GM12878 (cell line): ENCODE measurements around the gene CFDP1. TPM values are rescaled to one million over a fixed set of nuclear protein-coding genes. Genes with fewer than 3 reads are reported as not detected.

Experiments used
- ATAC-seq: fragments of 200-7000 bp; cut with Tn5 transposase; 3 replicates; pipeline ENCODE4 v1.9.1; 2020; ENCODE audit warnings: mild to moderate bottlenecking, moderate library complexity
- BruUV-seq: library from RNA; stranded (reverse); fragments of 400-500 nt; replicated peaks from 2 replicates; lab custom pipeline; 2021; lab: Mats Ljungman, UMichigan
- CTCF ChIA-PET: fragments of 300-600 bp; sonication (Branson Sonifier 250); formaldehyde crosslinking; extraction: SDS; loops from one replicate; lab custom pipeline; 2021; ENCODE audit warnings: inconsistent platforms; lab: Yijun Ruan, JAX
- POLR2A ChIA-PET: fragments of 350-600 bp; formaldehyde crosslinking; extraction: SDS; loops from one replicate; lab custom pipeline; 2021; ENCODE audit warnings: inconsistent platforms; lab: Charles Lee
- RAD21 ChIA-PET: fragments of 300-600 bp; sonication (Branson Sonifier 250); formaldehyde crosslinking; loops from one replicate; lab custom pipeline; 2023; ENCODE audit warnings: antibody characterized with exemption; ENCODE audit not compliant: unreplicated experiment; lab: Charles Lee
- SMC1A ChIA-PET: fragments of 300-600 bp; sonication (Branson Sonifier 250); formaldehyde crosslinking; loops from one replicate; lab custom pipeline; 2023; ENCODE audit not compliant: unreplicated experiment, uncharacterized antibody; lab: Charles Lee
- DNase-seq: peaks from one replicate; pipeline ENCODE4 v3.0.0-alpha.2; 2011; ENCODE audit warnings: low read depth, low spot score
- FAIRE-seq: peaks from 3 replicates; lab custom pipeline; 2011; peaks lifted over from hg19 to GRCh38; lab: Jason Lieb, UNC
- H2AFZ ChIP-seq: 2 replicates; pipeline ENCODE4 v1.6.0; 2011; ENCODE audit warnings: low read depth, low read length, control low read depth; ENCODE audit not compliant: control insufficient read depth
- H3K27ac ChIP-seq: 2 replicates; pipeline ENCODE4 v1.5.1; 2011; ENCODE audit warnings: control low read depth; ENCODE audit not compliant: control insufficient read depth, insufficient read depth
- H3K27me3 ChIP-seq, 2 experiments: replicated peaks in 1 of 2; 2 replicates each; pipeline versions ENCODE4 v1.6.0 to v1.6.1; 2011; ENCODE audit warnings: low read length in 1 of 2; ENCODE audit not compliant: control insufficient read depth in 2 of 2, insufficient read depth in 2 of 2
- H3K36me3 ChIP-seq, 2 experiments: 2 replicates each; pipeline ENCODE4 v1.5.1; 2011; ENCODE audit warnings: low read length in 1 of 2; ENCODE audit not compliant: control insufficient read depth in 2 of 2, insufficient read depth in 2 of 2
- H3K4me1 ChIP-seq: 2 replicates; pipeline ENCODE4 v1.6.1; 2011; ENCODE audit warnings: mild to moderate bottlenecking, low read length, moderate library complexity, mixed read lengths; ENCODE audit not compliant: control insufficient read depth, insufficient read depth
- H3K4me2 ChIP-seq: 2 replicates; pipeline ENCODE4 v1.6.0; 2011; ENCODE audit warnings: control low read depth; ENCODE audit not compliant: control insufficient read depth, insufficient read depth
- H3K4me3 ChIP-seq: fragments of 200-600 bp; sonication (generic); 2 replicates; pipeline ENCODE4 v1.5.1; 2016
- H3K79me2 ChIP-seq: 2 replicates; pipeline ENCODE4 v1.6.0; 2011; ENCODE audit warnings: low read length; ENCODE audit not compliant: control insufficient read depth, insufficient read depth
- H3K9ac ChIP-seq: 2 replicates; pipeline ENCODE4 v1.8.0; 2011; ENCODE audit warnings: low read length, control low read depth, mixed read lengths; ENCODE audit not compliant: control insufficient read depth, insufficient read depth
- H3K9me3 ChIP-seq: replicated peaks from 3 replicates; pipeline ENCODE4 v1.5.1; 2011; ENCODE audit warnings: mild to moderate bottlenecking, low read length; ENCODE audit not compliant: control insufficient read depth, insufficient read depth
- H4K20me1 ChIP-seq: 2 replicates; pipeline ENCODE4 v1.6.0; 2011; ENCODE audit not compliant: control insufficient read depth, insufficient read depth
- ATF7 ChIP-seq: fragments of 450-650 bp; IDR thresholded peaks from 2 replicates; pipeline ENCODE4 v1.6.1; 2016; ENCODE audit warnings: low read depth, mild to moderate bottlenecking
- BMI1 ChIP-seq: fragments of 450-650 bp; IDR thresholded peaks from 2 replicates; pipeline ENCODE4 v1.6.1; 2016; ENCODE audit warnings: mild to moderate bottlenecking, moderate library complexity, borderline replicate concordance
- HSF1 ChIP-seq: fragments of 150-350 bp; IDR thresholded peaks from 2 replicates; pipeline ENCODE4 v1.6.1; 2014; ENCODE audit warnings: mild to moderate bottlenecking, low read depth, low read length
- IKZF2 ChIP-seq, 2 experiments: fragments of 450-650 bp; IDR thresholded peaks; 2 replicates each; pipeline ENCODE4 v1.6.1; 2017; ENCODE audit warnings: mild to moderate bottlenecking in 2 of 2, moderate library complexity in 2 of 2
- MTA2 ChIP-seq: fragments of 450-650 bp; IDR thresholded peaks from 2 replicates; pipeline ENCODE4 v1.6.1; 2016; ENCODE audit warnings: low read depth, mild to moderate bottlenecking, moderate library complexity
- RB1 ChIP-seq: fragments of 450-650 bp; formaldehyde crosslinking; IDR thresholded peaks from 2 replicates; pipeline ENCODE4 v1.6.1; 2017; ENCODE audit warnings: mild to moderate bottlenecking, borderline replicate concordance
- SMC3 ChIP-seq: IDR thresholded peaks from 2 replicates; pipeline ENCODE4 v1.6.1; 2011; ENCODE audit warnings: low read length, improper control_type of control experiment, borderline replicate concordance
- ZSCAN29 ChIP-seq: fragments of 450-650 bp; IDR thresholded peaks from 2 replicates; pipeline ENCODE4 v1.6.1; 2017; ENCODE audit warnings: mild to moderate bottlenecking, moderate library complexity
- WGBS: methylation state at CpG from one replicate; pipeline ENCODE4 v1.1.6; 2016; ENCODE audit warnings: low lambda C conversion rate; ENCODE audit not compliant: insufficient replicate concordance, insufficient coverage; ENCODE audit errors: missing lambda C conversion rate; 5-methylcytosine and 5-hydroxymethylcytosine counted together
- in situ Hi-C: fragments of 300-500 bp; cut with MboI; formaldehyde crosslinking; loops from 9 replicates; pipeline ENCODE4 v1.14.3; 2018; ENCODE audit warnings: mixed read lengths
- intact Hi-C: fragments of 100-400 bp; cut with micrococcal nuclease; formaldehyde crosslinking; loops from one replicate; pipeline ENCODE4 v1.14.2; 2022; ENCODE audit not compliant: unreplicated experiment
- polyA plus RNA-seq, 11 experiments: library from polyadenylated mRNA; depleted of rRNA in 4 of 11; unstranded in 6 of 11; stranded (reverse) in 5 of 11; fragments of >200 nt; fragmentation: Nextera tagmentation in 4 of 11; fragmentation: Illumina TruSeq in 1 of 11; extraction: Ambion mirVana in 4 of 11; extraction: Trizol in 1 of 11; gene quantifications; 1 replicate in 1 of 11; 2 replicates in 10 of 11; pipeline versions ENCODE4 v1.2.1 to v1.2.3, GENCODE V29; 2011 to 2016; ENCODE audit warnings: inconsistent platforms in 2 of 11, missing spikeins in 2 of 11, low read depth in 1 of 11
- total RNA-seq, 4 experiments: library from RNA; depleted of rRNA in 3 of 4; stranded (reverse); fragments of >200 nt in 3 of 4; fragmentation: Illumina TruSeq in 1 of 4; extraction: Trizol in 1 of 4; gene quantifications; 2 replicates each; pipeline versions ENCODE4 v1.2.1 to v1.2.3, GENCODE V29; 2013 to 2021

The CFDP1 gene
- total and polyA plus RNA-seq, 10 of the 15 experiments (the other 5 are each of a cell fraction or from before 2014, with no cell fraction given) = 22.3 to 64.8 (median 36.7) TPM

- RAD21 ChIA-PET = interaction anchor here (1.1 to 1.6 kb wide), 5 partner anchors 36 to 223 kb away, joined by 3 to 7 read pairs (median 3); partner anchors contain the start of gene ADAT1
- intact Hi-C loops = loop anchor here (5.0 kb wide), 1 partner anchor 41 kb away; the partner anchor contains the start of gene TMEM170A
- POLR2A ChIA-PET = interaction anchor here (0.9 to 4.1 kb wide), 4 partner anchors 12 to 228 kb away, joined by 3 to 26 read pairs (median 4); partner anchors contain the start of gene CFDP1
- peaks cover 10% of the 10 kb centered on the region; the same call in 1 of the 2 replicates for H3K4me1 ChIP-seq
- no peak overlapping the region for H3K4me3 ChIP-seq
- SMC1A ChIA-PET = interaction anchor here (0.6 to 2.5 kb wide), 3 partner anchors 12 to 33 kb away, joined by 3 to 11 read pairs (median 4); partner anchors contain the start of gene CFDP1
- H3K4me2 ChIP-seq = no peak overlapping the region
- in situ Hi-C loops = no loop called here
- WGBS = 89% methylated on average over 1 of the region's 1 CpG
- ATAC-seq = peak; percentile 13; the same call in 1 of the 3 replicates
- H3K79me2 ChIP-seq = peaks cover 28% of the 10 kb centered on the region
- H3K27ac ChIP-seq = no peak overlapping the region
- H3K9ac ChIP-seq = no peak overlapping the region
- no peak for DNase-seq
- no peaks in the 10 kb centered on the region for H4K20me1 ChIP-seq
- no peaks in the 10 kb centered on the region for H3K36me3 ChIP-seq
- H2AFZ ChIP-seq = 0 out of 2 replicates have a peak overlapping the region, but pooled peaks have one; percentile 77
- FAIRE-seq = no peak
- no peak for TF ChIP-seq IKZF2 (IDR thresholded peaks at IDR 0.05)
- peak; percentile 73 for TF ChIP-seq ATF7
- no peak for TF ChIP-seq SMC3
- TF ChIP-seq HSF1 = no peak
- TF ChIP-seq ZSCAN29 = no peak
- no peak for TF ChIP-seq MTA2
- TF ChIP-seq RB1 = no peak
- no peak for TF ChIP-seq BMI1
- no peaks in the 10 kb centered on the region for H3K9me3 ChIP-seq
- H3K27me3 ChIP-seq = no peaks in the 10 kb centered on the region
- CTCF ChIA-PET = interaction anchor here (0.6 to 3.5 kb wide), 8 partner anchors 9 to 222 kb away, joined by 3 to 15 read pairs (median 6); partner anchors contain the start of genes CFDP1 and TMEM170A
- no TSS peak for BruUV-seq
These were observed 11.5 kb downstream of the CFDP1 start for GRCh38 chr16:75421820-75422126.
